ENCODE measurements around the gene CCDC61. TPM values are rescaled to one million over a fixed set of nuclear protein-coding genes. Genes with fewer than 3 reads are reported as not detected.

CCDC61 gene, protein sequence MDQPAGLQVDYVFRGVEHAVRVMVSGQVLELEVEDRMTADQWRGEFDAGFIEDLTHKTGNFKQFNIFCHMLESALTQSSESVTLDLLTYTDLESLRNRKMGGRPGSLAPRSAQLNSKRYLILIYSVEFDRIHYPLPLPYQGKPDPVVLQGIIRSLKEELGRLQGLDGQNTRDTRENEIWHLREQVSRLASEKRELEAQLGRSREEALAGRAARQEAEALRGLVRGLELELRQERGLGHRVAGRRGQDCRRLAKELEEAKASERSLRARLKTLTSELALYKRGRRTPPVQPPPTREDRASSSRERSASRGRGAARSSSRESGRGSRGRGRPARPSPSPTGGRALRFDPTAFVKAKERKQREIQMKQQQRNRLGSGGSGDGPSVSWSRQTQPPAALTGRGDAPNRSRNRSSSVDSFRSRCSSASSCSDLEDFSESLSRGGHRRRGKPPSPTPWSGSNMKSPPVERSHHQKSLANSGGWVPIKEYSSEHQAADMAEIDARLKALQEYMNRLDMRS
- 10 to 100 TPM; 14.7 to 16.9 TPM for total RNA-seq

- ATAC-seq (ENCODE audit: insufficient number of reproducible peaks, low FRiP score, low read depth) (peak; percentile 100), DNase-seq (ENCODE audit: low spot score) (peak; percentile 88)
- Histone ChIP-seq H3K36me3 (no peaks in the 10 kb centered on the region), H3K4me3 (peak within 1 kb of the TSS; percentile 82), H3K27me3 (replicated peaks; ENCODE audit: insufficient read depth) (no peaks in the 10 kb centered on the region), H3K9me3 (no peaks in the 10 kb centered on the region), H3K27ac (peak within 1 kb of the TSS in 1 of 2 donors; percentile 43), H3K4me1 (ENCODE audit: control insufficient read depth in 1 of 2, low read depth in 2 of 2) (peaks cover 5 to 20% of the 10 kb centered on the region in 2 donors)
- no peak for TF ChIP-seq CTCF (IDR thresholded peaks at IDR 0.05)
These were observed at the start of gene CCDC61 for GRCh38 chr19:45994998-45995714. TSS of gene CCDC61 (plus strand) at chr19:45995467. CDS start at chr19:46003019, 7,552 bp downstream.

- DNase-seq (ENCODE audit: low spot score) (no peak), ATAC-seq (ENCODE audit: insufficient number of reproducible peaks, low FRiP score, low read depth) (no peak)
- Histone ChIP-seq H3K4me1 (ENCODE audit: control insufficient read depth in 1 of 2, low read depth in 2 of 2) (no peaks in the 10 kb centered on the region), H3K4me3 (no peak overlapping the region), H3K9me3 (no peaks in the 10 kb centered on the region), H3K27me3 (replicated peaks; ENCODE audit: insufficient read depth) (no peaks in the 10 kb centered on the region), H3K36me3 (no peaks in the 10 kb centered on the region), H3K27ac (no peak overlapping the region)
- no peak for TF ChIP-seq CTCF (IDR thresholded peaks at IDR 0.05)
These were observed 47.3 kb upstream of the CCDC61 start for GRCh38 chr19:45947926-45948325.

GRCh38 chr19:45952341-45952685, 43.0 kb upstream of the CCDC61 start:
- no peak for DNase-seq (ENCODE audit: low spot score)
- Histone ChIP-seq H3K4me1 (ENCODE audit: control insufficient read depth in 1 of 2, low read depth in 2 of 2) (no peaks in the 10 kb centered on the region), H3K9me3 (no peaks in the 10 kb centered on the region), H3K27ac (no peak overlapping the region), H3K36me3 (no peaks in the 10 kb centered on the region), H3K27me3 (replicated peaks; ENCODE audit: insufficient read depth) (no peaks in the 10 kb centered on the region), H3K4me3 (no peak overlapping the region)
- TF ChIP-seq CTCF (IDR thresholded peaks at IDR 0.05) = no peak
- no peak for ATAC-seq (ENCODE audit: insufficient number of reproducible peaks, low FRiP score, low read depth)

- no peak for DNase-seq (ENCODE audit: low spot score)
- no peaks in the 10 kb centered on the region for H3K27me3 ChIP-seq (replicated peaks; ENCODE audit: insufficient read depth)
- H3K9me3 ChIP-seq = no peaks in the 10 kb centered on the region
- no peak for TF ChIP-seq CTCF (IDR thresholded peaks at IDR 0.05)
- no peak for ATAC-seq (ENCODE audit: insufficient number of reproducible peaks, low FRiP score, low read depth)
- no peak overlapping the region for H3K27ac ChIP-seq
- peak overlapping the region; percentile 2 for H3K4me3 ChIP-seq
- H3K4me1 ChIP-seq (ENCODE audit: control insufficient read depth in 1 of 2, low read depth in 2 of 2) = no peaks in the 10 kb centered on the region
- no peaks in the 10 kb centered on the region for H3K36me3 ChIP-seq
These were observed 42.4 kb upstream of the CCDC61 start for GRCh38 chr19:45952686-45953505.

All from thoracic aorta (tissue), 2 donors.